HPDE6-E6E7 (cell line): Measurements from ENCODE around the gene AP2A2.
"Not testable (repeated sequence)": the region's sequence is repeated elsewhere in the genome, so short reads cannot be mapped to it uniquely, and the experiment has no call there.

ENCODE experiments used
- DNase-seq: peaks from one replicate; pipeline ENCODE4 v3.0.0; 2011; ENCODE audit warnings: missing footprints; ENCODE audit errors: extremely low spot score

AP2A2 gene

GRCh38 chr11:954392-955153 is 28.9 kb downstream of the AP2A2 start:
- DNase-seq: no peak

- no peak for DNase-seq
Observed at GRCh38 chr11:955154-956063, 29.7 kb downstream of the AP2A2 start.

- DNase-seq: no peak
Observed at GRCh38 chr11:957212-957920, 31.7 kb downstream of the AP2A2 start.

GRCh38 chr11:958101-958500 is 32.4 kb downstream of the AP2A2 start:
- DNase-seq: no peak

- no peak for DNase-seq
Observed at GRCh38 chr11:959027-959426, 33.4 kb downstream of the AP2A2 start.

GRCh38 chr11:959608-960007 is 33.9 kb downstream of the AP2A2 start:
- no peak for DNase-seq

- DNase-seq: not testable (repeated sequence)
Observed at GRCh38 chr11:961310-961920, 35.7 kb downstream of the AP2A2 start.

GRCh38 chr11:961921-962320 is 36.3 kb downstream of the AP2A2 start:
- DNase-seq: no peak

- DNase-seq: no peak
Observed at GRCh38 chr11:962688-963087, 37.0 kb downstream of the AP2A2 start.

GRCh38 chr11:963852-964251 is 38.2 kb downstream of the AP2A2 start:
- DNase-seq: no peak

GRCh38 chr11:965206-965775 is 39.6 kb downstream of the AP2A2 start:
- no peak for DNase-seq

GRCh38 chr11:967995-968751 is 42.5 kb downstream of the AP2A2 start:
- no peak for DNase-seq

- no peak for DNase-seq
Observed at GRCh38 chr11:968822-969221, 43.2 kb downstream of the AP2A2 start.

GRCh38 chr11:969651-970205 is 44.1 kb downstream of the AP2A2 start:
- DNase-seq: no peak

- no peak for DNase-seq
Observed at GRCh38 chr11:970319-970871, 44.7 kb downstream of the AP2A2 start.

- DNase-seq: no peak
Observed at GRCh38 chr11:971092-971690, 45.5 kb downstream of the AP2A2 start.

- DNase-seq: no peak
Observed at GRCh38 chr11:971731-972365, 46.2 kb downstream of the AP2A2 start.

GRCh38 chr11:972523-973211 is 47.0 kb downstream of the AP2A2 start:
- no peak for DNase-seq

- no peak for DNase-seq
Observed at GRCh38 chr11:973237-973636, 47.6 kb downstream of the AP2A2 start.
